H1 (cell line): Measurements from ENCODE around the gene DOCK1. TPM values are rescaled to one million over a fixed set of nuclear protein-coding genes. Genes with fewer than 3 reads are reported as not detected.

Experiments
- CTCF ChIA-PET: fragments of 300-600 bp; sonication (Branson Sonifier 250); formaldehyde crosslinking; loops from one replicate; lab custom pipeline; 2021; ENCODE audit not compliant: partially characterized antibody; lab: Charles Lee
- POLR2A ChIA-PET: fragments of 300-600 bp; sonication (Branson Sonifier 250); formaldehyde crosslinking; loops from one replicate; lab custom pipeline; 2021; ENCODE audit warnings: inconsistent platforms; ENCODE audit not compliant: partially characterized antibody; lab: Charles Lee
- DNase-seq, 2 experiments: peaks; one replicate each; pipeline versions ENCODE4 v3.0.0 to v3.0.0-alpha.2; 2010 to 2022; ENCODE audit warnings: low spot score in 2 of 2, low read depth in 1 of 2, mixed read lengths in 1 of 2
- FAIRE-seq: peaks from 2 replicates; lab custom pipeline; 2011; peaks lifted over from hg19 to GRCh38; lab: Jason Lieb, UNC
- H2AFZ ChIP-seq: 2 replicates; pipeline ENCODE4 v1.8.1; 2012; ENCODE audit warnings: low read length, inconsistent platforms
- H2AK5ac ChIP-seq: 2 replicates; pipeline ENCODE4 v1.6.1; 2013; ENCODE audit warnings: low read depth, low read length
- H2BK120ac ChIP-seq: replicated peaks from 2 replicates; pipeline ENCODE3; 2013; ENCODE audit warnings: low read depth, low read length, inconsistent platforms
- H2BK12ac ChIP-seq: 2 replicates; pipeline ENCODE4 v1.6.1; 2013; ENCODE audit warnings: low read depth, low read length
- H2BK15ac ChIP-seq: 2 replicates; pipeline ENCODE4 v1.6.1; 2013; ENCODE audit warnings: low read length
- H2BK20ac ChIP-seq: 2 replicates; pipeline ENCODE4 v1.6.1; 2013; ENCODE audit warnings: low read length
- H2BK5ac ChIP-seq: 2 replicates; pipeline ENCODE4 v1.6.1; 2013; ENCODE audit warnings: low read depth, low read length
- H3K14ac ChIP-seq: 2 replicates; pipeline ENCODE4 v1.6.1; 2013; ENCODE audit warnings: inconsistent platforms; ENCODE audit not compliant: insufficient read length
- H3K18ac ChIP-seq: 2 replicates; pipeline ENCODE4 v1.6.1; 2013; ENCODE audit warnings: low read length; ENCODE audit errors: extremely low read depth
- H3K23ac ChIP-seq: 2 replicates; pipeline ENCODE4 v1.6.1; 2013; ENCODE audit warnings: inconsistent platforms; ENCODE audit not compliant: insufficient read length
- H3K23me2 ChIP-seq: 2 replicates; pipeline ENCODE4 v1.6.1; 2013; ENCODE audit warnings: low read depth, low read length
- H3K27ac ChIP-seq: 2 replicates; pipeline ENCODE4 v1.6.1; 2011; ENCODE audit warnings: low read depth, low read length, inconsistent platforms
- H3K27me3 ChIP-seq, 4 experiments: replicated peaks in 1 of 4; 1 replicate in 1 of 4; 2 replicates in 3 of 4; pipeline versions ENCODE4 v1.6.1 to v1.8.1; 2011 to 2013; ENCODE audit warnings: low read length in 3 of 4, mild to moderate bottlenecking in 3 of 4, inconsistent platforms in 2 of 4, mixed read lengths in 2 of 4, moderate library complexity in 1 of 4; ENCODE audit not compliant: control insufficient read depth in 3 of 4, insufficient read depth in 3 of 4; ENCODE audit errors: extremely low read depth in 1 of 4
- H3K36me3 ChIP-seq, 4 experiments: 2 replicates each; pipeline versions ENCODE4 v1.6.1 to v1.8.1; 2011 to 2013; ENCODE audit warnings: mild to moderate bottlenecking in 4 of 4, low read length in 3 of 4, moderate library complexity in 2 of 4, control low read depth in 1 of 4, inconsistent platforms in 1 of 4; ENCODE audit not compliant: insufficient read depth in 4 of 4, control insufficient read depth in 2 of 4
- H3K4ac ChIP-seq: replicated peaks from 2 replicates; pipeline ENCODE3; 2013; ENCODE audit warnings: low read length, low read depth, mixed read lengths, inconsistent platforms; ENCODE audit not compliant: insufficient read length
- H3K4me1 ChIP-seq, 4 experiments: replicated peaks in 1 of 4; 1 replicate in 1 of 4; 2 replicates in 3 of 4; pipeline versions ENCODE4 v1.6.1 to v1.8.1; 2011 to 2013; ENCODE audit warnings: low read length in 3 of 4, inconsistent platforms in 2 of 4, mixed read lengths in 1 of 4; ENCODE audit not compliant: insufficient read depth in 4 of 4, control insufficient read depth in 3 of 4
- H3K4me2 ChIP-seq, 2 experiments: 2 replicates each; pipeline versions ENCODE4 v1.6.1 to v1.8.1; 2011 to 2013; ENCODE audit warnings: low read depth in 2 of 2, low read length in 2 of 2, control low read depth in 1 of 2, inconsistent platforms in 1 of 2, mild to moderate bottlenecking in 1 of 2; ENCODE audit not compliant: insufficient read depth in 1 of 2
- H3K4me3 ChIP-seq, 4 experiments: fragments of 200-600, 300-600 bp in 1 of 4; sonication (generic), shearing (Covaris generic), sonication (Bioruptor Twin) in 1 of 4; 2 replicates each; pipeline versions ENCODE4 v1.5.1 to v1.8.1; 2011 to 2016; ENCODE audit warnings: low read length in 4 of 4, low read depth in 3 of 4, control low read depth in 2 of 4, inconsistent platforms in 2 of 4, mild to moderate bottlenecking in 2 of 4, mixed read lengths in 1 of 4, moderate library complexity in 1 of 4; ENCODE audit not compliant: insufficient read depth in 2 of 4; ENCODE audit errors: extremely low read depth in 1 of 4
- H3K56ac ChIP-seq: replicated peaks from 2 replicates; pipeline ENCODE3; 2013; ENCODE audit warnings: low read depth, mild to moderate bottlenecking, mixed read lengths, low read length, inconsistent platforms; ENCODE audit not compliant: insufficient read length
- H3K79me1 ChIP-seq: 2 replicates; pipeline ENCODE4 v1.6.1; 2013; ENCODE audit warnings: low read depth, low read length, control low read depth
- H3K79me2 ChIP-seq, 2 experiments: 2 replicates each; pipeline versions ENCODE4 v1.6.1 to v1.8.1; 2012 to 2013; ENCODE audit warnings: low read length in 2 of 2, mild to moderate bottlenecking in 2 of 2, inconsistent platforms in 1 of 2; ENCODE audit not compliant: insufficient read depth in 2 of 2, control insufficient read depth in 1 of 2
- H3K9ac ChIP-seq, 4 experiments: replicated peaks in 1 of 4; 1 replicate in 1 of 4; 2 replicates in 3 of 4; pipeline versions ENCODE4 v1.6.1 to v1.8.1; 2011 to 2013; ENCODE audit warnings: low read depth in 3 of 4, low read length in 3 of 4, control low read depth in 2 of 4, mild to moderate bottlenecking in 2 of 4, moderate library complexity in 2 of 4, inconsistent platforms in 1 of 4; ENCODE audit errors: extremely low read depth in 1 of 4
- H3K9me3 ChIP-seq, 2 experiments: 2 replicates each; pipeline versions ENCODE4 v1.6.1 to v1.8.1; 2012 to 2013; ENCODE audit warnings: mild to moderate bottlenecking in 2 of 2, moderate library complexity in 2 of 2, control low read depth in 1 of 2, inconsistent platforms in 1 of 2, low read depth in 1 of 2, low read length in 1 of 2, mixed read lengths in 1 of 2; ENCODE audit not compliant: insufficient read depth in 2 of 2
- H4K20me1 ChIP-seq, 2 experiments: replicated peaks in 1 of 2; 2 replicates each; pipeline versions ENCODE3 to v1.8.1; 2011 to 2013; ENCODE audit warnings: inconsistent platforms in 2 of 2, low read length in 2 of 2, mild to moderate bottlenecking in 1 of 2; ENCODE audit not compliant: insufficient read depth in 2 of 2, control insufficient read depth in 1 of 2
- H4K5ac ChIP-seq: 2 replicates; pipeline ENCODE4 v1.6.1; 2013; ENCODE audit warnings: low read length, low read depth, mixed read lengths, inconsistent platforms; ENCODE audit not compliant: insufficient read length
- H4K8ac ChIP-seq: 2 replicates; pipeline ENCODE4 v1.8.0; 2013; ENCODE audit warnings: mild to moderate bottlenecking, moderate library complexity, low read length, inconsistent platforms; ENCODE audit not compliant: insufficient read depth; ENCODE audit errors: extremely low read depth
- H4K91ac ChIP-seq: replicated peaks from 2 replicates; pipeline ENCODE3; 2013; ENCODE audit warnings: low read length, mixed read lengths, inconsistent platforms; ENCODE audit not compliant: insufficient read length
- BCL11A ChIP-seq, 2 experiments: IDR thresholded peaks; one replicate each; pipeline ENCODE4 v1.6.1; 2011; ENCODE audit warnings: low read depth in 2 of 2, low read length in 2 of 2, mild to moderate bottlenecking in 2 of 2
- FOSL1 ChIP-seq: IDR thresholded peaks from 2 replicates; pipeline ENCODE4 v1.6.1; 2011; ENCODE audit warnings: mild to moderate bottlenecking, low read depth, low read length, moderate library complexity; ENCODE audit not compliant: insufficient read depth
- WGBS, 2 experiments: shearing (Covaris generic) in 1 of 2; methylation state at CpG; one replicate each; pipeline versions ENCODE4 v1.1.6 to v1.1.7; 2013 to 2015; ENCODE audit warnings: low lambda C conversion rate in 2 of 2, mixed read lengths in 2 of 2, inconsistent platforms in 1 of 2, low coverage in 1 of 2, missing lambda C conversion rate in 1 of 2; ENCODE audit not compliant: insufficient replicate concordance in 2 of 2, insufficient coverage in 1 of 2, insufficient read length in 1 of 2; ENCODE audit errors: extremely low coverage in 1 of 2, missing lambda C conversion rate in 1 of 2; 5-methylcytosine and 5-hydroxymethylcytosine counted together
- polyA plus RNA-seq, 7 experiments: library from polyadenylated mRNA; depleted of rRNA in 3 of 7; stranded (reverse) in 5 of 7; unstranded in 2 of 7; fragments of >200 nt in 5 of 7; fragments of 200-250 nt in 2 of 7; gene quantifications; 1 replicate in 5 of 7; 2 replicates in 1 of 7; 4 replicates in 1 of 7; pipeline versions ENCODE4 v1.2.1 to v1.2.3, GENCODE V29; 2011 to 2013; ENCODE audit warnings: missing spikeins in 2 of 7, mixed read lengths in 2 of 7
- total RNA-seq: library from RNA; stranded (reverse); fragmentation: NEBNext Ultra II Directional; extraction: Animal tissue kit (Norgen Biotek cat#: 25700); gene quantifications from 2 replicates; pipeline ENCODE4 v1.2.1, GENCODE V29; 2021
- TF ChIP-seq, protein P1 (sequence below): IDR thresholded peaks from 2 replicates; pipeline ENCODE4 v1.6.1; 2011; ENCODE audit warnings: low read depth, mild to moderate bottlenecking, low read length; ENCODE audit not compliant: insufficient read depth

DOCK1 gene
- total and polyA plus RNA-seq, 2 of the 8 experiments (the other 6 are each of a cell fraction or from before 2014, with no cell fraction given) = 11.6 to 53.0 TPM

DNA sequence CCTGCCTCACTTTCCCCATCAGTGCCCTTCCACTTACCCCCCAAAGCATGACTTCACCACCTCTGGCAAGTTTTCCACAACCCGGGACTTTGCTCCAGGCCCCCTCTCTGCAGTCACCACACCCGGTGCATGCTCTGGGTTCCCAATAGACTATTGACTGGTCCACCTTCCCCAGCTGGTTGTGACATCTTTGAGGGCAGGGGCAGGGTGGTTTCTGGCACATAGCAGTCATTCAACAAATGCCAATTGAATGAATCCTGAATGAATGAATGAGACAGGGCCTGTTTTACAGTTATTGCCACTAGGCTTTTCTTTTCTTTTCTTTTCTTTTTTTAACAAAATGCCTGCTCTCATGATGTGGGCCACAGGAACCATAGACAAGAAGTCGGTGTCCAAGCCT, 28.8 kb upstream of the DOCK1 start:
- WGBS, 2 experiments = 83% methylated on average over 3 of the region's 3 CpGs; no CpG with 5 or more reads in 1 of the 2 experiments
- POLR2A ChIA-PET = interaction anchor here (1.4 kb wide), 1 partner anchor 21 kb away, joined by 3 read pairs; no protein-coding TSS in a partner anchor

More for the DNA sequence above, 28.8 kb upstream of the DOCK1 start:
- Histone ChIP-seq H3K4me1 (peaks cover 0 to 7% (median 5%) of the 10 kb centered on the region in 4 experiments; a peak in 3 of 7 replicates), H3K4me3 (no peak overlapping the region), H2BK120ac (no peak overlapping the region), H4K5ac (no peak overlapping the region), H3K27me3 (no peaks in the 10 kb centered on the region; a peak in 1 of 7 replicates), H2BK12ac (no peak overlapping the region), H2BK5ac (no peak overlapping the region), H3K36me3 (no peaks in the 10 kb centered on the region), H2AK5ac (no peak overlapping the region), H2BK20ac (no peak overlapping the region), H4K91ac (no peak overlapping the region), H3K79me1 (no peaks in the 10 kb centered on the region), H4K20me1 (no peaks in the 10 kb centered on the region), H4K8ac (no peak overlapping the region), H3K18ac (no peak overlapping the region), H2AFZ (no peak overlapping the region), H3K23me2 (0 out of 2 replicates have a peak, but pooled peaks cover 2% of the 10 kb centered on the region), H3K79me2 (no peaks in the 10 kb centered on the region)
- CTCF ChIA-PET = interaction anchor here (1.6 kb wide), 1 partner anchor 19 kb away, joined by 4 read pairs; no protein-coding TSS in a partner anchor
- no peak for FAIRE-seq
- TF ChIP-seq BCL11A (IDR thresholded peaks at IDR 0.05; ENCODE audit: low read depth in 2 of 2, low read length in 2 of 2) (no peak), FOSL1 (no peak)
- TF ChIP-seq, protein P1, sequence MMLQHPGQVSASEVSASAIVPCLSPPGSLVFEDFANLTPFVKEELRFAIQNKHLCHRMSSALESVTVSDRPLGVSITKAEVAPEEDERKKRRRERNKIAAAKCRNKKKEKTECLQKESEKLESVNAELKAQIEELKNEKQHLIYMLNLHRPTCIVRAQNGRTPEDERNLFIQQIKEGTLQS = no peak
- TF ChIP-seq, all 59 proteins: peak for 0
- no peak overlapping the region for H3K27ac ChIP-seq
- H3K9ac ChIP-seq = no peak overlapping the region
- no peak overlapping the region for H3K14ac ChIP-seq
- H3K4me2 ChIP-seq = no peak overlapping the region
- no peak overlapping the region for H2BK15ac ChIP-seq
- H3K4ac ChIP-seq = no peak overlapping the region
- H3K9me3 ChIP-seq = no peaks in the 10 kb centered on the region
- H3K23ac ChIP-seq = no peak overlapping the region
- H3K56ac ChIP-seq = no peak overlapping the region
- DNase-seq = peak in 1 of 2 experiments; percentile 8
